Measurements from ENCODE around the gene ADRA2C.

- TF ChIP-seq POLR2A (IDR thresholded peaks at IDR 0.05) = no peak
- TF ChIP-seq, protein P1, sequence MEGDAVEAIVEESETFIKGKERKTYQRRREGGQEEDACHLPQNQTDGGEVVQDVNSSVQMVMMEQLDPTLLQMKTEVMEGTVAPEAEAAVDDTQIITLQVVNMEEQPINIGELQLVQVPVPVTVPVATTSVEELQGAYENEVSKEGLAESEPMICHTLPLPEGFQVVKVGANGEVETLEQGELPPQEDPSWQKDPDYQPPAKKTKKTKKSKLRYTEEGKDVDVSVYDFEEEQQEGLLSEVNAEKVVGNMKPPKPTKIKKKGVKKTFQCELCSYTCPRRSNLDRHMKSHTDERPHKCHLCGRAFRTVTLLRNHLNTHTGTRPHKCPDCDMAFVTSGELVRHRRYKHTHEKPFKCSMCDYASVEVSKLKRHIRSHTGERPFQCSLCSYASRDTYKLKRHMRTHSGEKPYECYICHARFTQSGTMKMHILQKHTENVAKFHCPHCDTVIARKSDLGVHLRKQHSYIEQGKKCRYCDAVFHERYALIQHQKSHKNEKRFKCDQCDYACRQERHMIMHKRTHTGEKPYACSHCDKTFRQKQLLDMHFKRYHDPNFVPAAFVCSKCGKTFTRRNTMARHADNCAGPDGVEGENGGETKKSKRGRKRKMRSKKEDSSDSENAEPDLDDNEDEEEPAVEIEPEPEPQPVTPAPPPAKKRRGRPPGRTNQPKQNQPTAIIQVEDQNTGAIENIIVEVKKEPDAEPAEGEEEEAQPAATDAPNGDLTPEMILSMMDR (IDR thresholded peaks at IDR 0.05) = no peak
Measured at GRCh38 chr4:3721627-3722026, 44.6 kb upstream of the ADRA2C start.

Data from adrenal gland (tissue), 5 donors.